SK-N-MC (cell line): ENCODE measurements around the gene PIKFYVE.

Experiments
- EZH2 ChIP-seq: fragments of 200-600 bp; sonication (generic); IDR thresholded peaks from one replicate; pipeline ENCODE4 v1.6.1; 2017; ENCODE audit warnings: antibody characterized with exemption
- POLR2AphosphoS5 ChIP-seq: IDR thresholded peaks from 2 replicates; pipeline ENCODE4 v1.6.1; 2012; ENCODE audit warnings: mild to moderate bottlenecking, low read depth, low read length, borderline replicate concordance

DNA sequence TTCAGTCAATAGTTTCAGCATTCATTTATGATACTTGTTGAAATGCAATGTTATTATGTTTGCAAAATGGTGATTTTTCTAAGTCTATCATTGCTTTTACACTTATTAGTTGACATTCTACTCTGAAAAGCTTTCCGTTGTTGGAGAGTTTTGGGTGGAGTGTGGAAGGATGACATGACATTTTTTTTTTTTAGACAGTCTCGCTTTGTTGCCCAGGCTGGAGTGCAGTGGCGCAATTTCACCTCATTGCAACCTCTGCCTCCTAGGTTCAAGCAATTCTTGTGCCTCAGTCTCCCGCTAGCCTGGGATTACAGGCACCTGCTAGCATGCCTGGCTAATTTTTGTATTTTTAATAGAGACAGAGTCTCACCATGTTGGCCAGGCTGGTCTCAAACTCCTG lies 29.8 kb downstream of the PIKFYVE start:
- TF ChIP-seq EZH2 (no peak), POLR2AphosphoS5 (no peak)
